Tibial nerve (tissue), 4 donors: Measurements from ENCODE around the gene RAPGEF6. TPM values are rescaled to one million over a fixed set of nuclear protein-coding genes. Genes with fewer than 3 reads are reported as not detected.
A peak's percentile ranks its signal among the peaks of the same experiment; 100 is the strongest.

ENCODE experiments used
- DNase-seq, 2 donors: peaks; one replicate each; pipeline ENCODE4 v3.0.0-alpha.2; 2019; ENCODE audit warnings: low spot score in 2 of 2
- H3K27ac ChIP-seq, 4 donors: fragments of 200-600 bp; sonication (generic) in 3 of 4; one replicate each; pipeline ENCODE4 v1.5.1; 2017 to 2019; ENCODE audit warnings: mild to moderate bottlenecking in 1 of 4
- H3K27me3 ChIP-seq, 2 donors: fragments of 200-600 bp; sonication (generic) in 1 of 2; one replicate each; pipeline versions ENCODE4 v1.5.1 to v1.6.0; 2017 to 2019
- H3K36me3 ChIP-seq, 3 donors: fragments of 200-600 bp; sonication (generic); one replicate each; pipeline ENCODE4 v1.5.1; 2018 to 2019
- H3K4me1 ChIP-seq, 4 donors: fragments of 200-600 bp; sonication (generic) in 3 of 4; one replicate each; pipeline ENCODE4 v1.5.1; 2017 to 2019
- H3K4me3 ChIP-seq, 4 donors: fragments of 200-600 bp; sonication (generic) in 3 of 4; one replicate each; pipeline ENCODE4 v1.5.1; 2017 to 2019; ENCODE audit warnings: mild to moderate bottlenecking in 1 of 4, moderate library complexity in 1 of 4
- H3K9me3 ChIP-seq, 4 donors: fragments of 200-600 bp; sonication (generic) in 3 of 4; one replicate each; pipeline ENCODE4 v1.5.1; 2017 to 2019
- EP300 ChIP-seq, 2 donors: sonication (generic); formaldehyde crosslinking; IDR thresholded peaks; one replicate each; pipeline ENCODE4 v1.6.1; 2017; ENCODE audit warnings: antibody characterized with exemption in 2 of 2, mild to moderate bottlenecking in 1 of 2
- POLR2A ChIP-seq, 2 donors: fragments of 450-650 bp; IDR thresholded peaks; one replicate each; pipeline ENCODE4 v1.6.1; 2017; ENCODE audit warnings: antibody characterized with exemption in 2 of 2, mild to moderate bottlenecking in 2 of 2, moderate library complexity in 2 of 2
- WGBS, 2 donors: methylation state at CpG; one replicate each; pipeline ENCODE4 v1.1.5; 2018; 5-methylcytosine and 5-hydroxymethylcytosine counted together
- small RNA-seq: library from RNA; depleted of rRNA; stranded (forward); fragments of <200 nt; gene quantifications from one replicate; pipeline ENCODE3, GENCODE V24; 2016
- total RNA-seq, 4 donors: library from RNA; depleted of rRNA; stranded (reverse); fragments of >200 nt; gene quantifications; one replicate each; pipeline ENCODE4 v1.1.0, GENCODE V29; 2016
- TF ChIP-seq, protein P1 (sequence below), 5 experiments: fragments of 200-600 bp in 3 of 5; fragments of 450-650 bp in 2 of 5; sonication (generic) in 3 of 5; IDR thresholded peaks; one replicate each; pipeline ENCODE4 v1.5.1; 2016 to 2019; ENCODE audit warnings: antibody characterized with exemption in 5 of 5, mild to moderate bottlenecking in 3 of 5, moderate library complexity in 2 of 5

RAPGEF6 gene
- total RNA-seq, 4 donors from 2014 or later, result 25.1 to 36.4 (median 26.6) TPM

DNA sequence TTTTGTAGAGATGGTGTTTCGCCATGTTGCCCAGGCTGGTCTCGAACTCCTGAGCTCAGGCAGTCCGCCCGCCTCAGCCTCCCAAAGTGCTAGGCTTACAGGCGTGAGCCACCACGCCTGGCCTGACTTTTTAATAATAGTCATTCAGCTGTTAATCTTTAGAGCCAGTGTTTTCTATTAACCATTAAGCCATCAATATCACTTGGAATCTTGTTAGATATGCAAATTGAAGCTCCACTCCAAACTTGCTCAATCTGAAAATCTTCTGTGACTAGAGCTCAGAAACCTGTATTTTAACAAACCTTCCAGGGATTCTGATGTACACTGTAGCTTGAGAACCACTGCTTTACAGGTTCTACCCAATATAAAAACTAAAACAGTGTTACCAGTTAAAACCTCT, 257.7 kb downstream of the RAPGEF6 start:
- 92 to 95% methylated on average over 6 of the region's 6 CpGs for WGBS, 2 donors
- Histone ChIP-seq H3K4me3 (no peak overlapping the region), H3K9me3 (no peaks in the 10 kb centered on the region), H3K36me3 (no peaks in the 10 kb centered on the region), H3K27me3 (no peaks in the 10 kb centered on the region), H3K4me1 (peaks cover 0 to 67% (median 27%) of the 10 kb centered on the region in 4 donors), H3K27ac (peak overlapping the region in 1 of 4 donors; percentile 58)
- no peak for DNase-seq
- no peak for TF ChIP-seq POLR2A (IDR thresholded peaks at IDR 0.05)
- TF ChIP-seq EP300 (IDR thresholded peaks at IDR 0.05), result no peak
- TF ChIP-seq, protein P1, sequence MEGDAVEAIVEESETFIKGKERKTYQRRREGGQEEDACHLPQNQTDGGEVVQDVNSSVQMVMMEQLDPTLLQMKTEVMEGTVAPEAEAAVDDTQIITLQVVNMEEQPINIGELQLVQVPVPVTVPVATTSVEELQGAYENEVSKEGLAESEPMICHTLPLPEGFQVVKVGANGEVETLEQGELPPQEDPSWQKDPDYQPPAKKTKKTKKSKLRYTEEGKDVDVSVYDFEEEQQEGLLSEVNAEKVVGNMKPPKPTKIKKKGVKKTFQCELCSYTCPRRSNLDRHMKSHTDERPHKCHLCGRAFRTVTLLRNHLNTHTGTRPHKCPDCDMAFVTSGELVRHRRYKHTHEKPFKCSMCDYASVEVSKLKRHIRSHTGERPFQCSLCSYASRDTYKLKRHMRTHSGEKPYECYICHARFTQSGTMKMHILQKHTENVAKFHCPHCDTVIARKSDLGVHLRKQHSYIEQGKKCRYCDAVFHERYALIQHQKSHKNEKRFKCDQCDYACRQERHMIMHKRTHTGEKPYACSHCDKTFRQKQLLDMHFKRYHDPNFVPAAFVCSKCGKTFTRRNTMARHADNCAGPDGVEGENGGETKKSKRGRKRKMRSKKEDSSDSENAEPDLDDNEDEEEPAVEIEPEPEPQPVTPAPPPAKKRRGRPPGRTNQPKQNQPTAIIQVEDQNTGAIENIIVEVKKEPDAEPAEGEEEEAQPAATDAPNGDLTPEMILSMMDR (IDR thresholded peaks at IDR 0.05), result no peak

DNA sequence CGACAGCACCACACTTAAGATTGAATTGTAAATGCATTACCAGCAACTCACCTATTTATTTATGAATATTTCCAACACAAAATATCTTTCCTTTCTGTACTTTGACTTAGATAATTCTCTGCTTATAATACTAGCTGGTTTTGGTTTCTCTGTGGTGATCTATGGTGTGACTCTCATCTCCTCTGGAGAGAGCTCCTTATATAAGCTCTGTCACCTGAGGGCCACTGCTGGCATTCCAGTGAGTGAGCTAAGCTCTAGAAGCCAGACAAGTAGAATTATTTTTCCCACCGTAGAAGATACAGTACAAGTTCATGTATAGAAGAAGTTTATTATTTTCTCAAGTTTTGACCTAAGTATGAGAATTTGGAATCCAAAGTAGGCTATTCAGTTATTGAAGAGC, 259.7 kb downstream of the RAPGEF6 start:
- Histone ChIP-seq H3K36me3 (no peaks in the 10 kb centered on the region), H3K4me1 (peaks cover 0 to 48% (median 17%) of the 10 kb centered on the region in 4 donors), H3K27me3 (no peaks in the 10 kb centered on the region), H3K9me3 (no peaks in the 10 kb centered on the region), H3K4me3 (no peak overlapping the region), H3K27ac (peak overlapping the region in 1 of 4 donors; percentile 54)
- TF ChIP-seq POLR2A (IDR thresholded peaks at IDR 0.05) (no peak), EP300 (IDR thresholded peaks at IDR 0.05) (no peak)
- TF ChIP-seq, protein P1 (IDR thresholded peaks at IDR 0.05), result no peak
- 72 to 79% methylated on average over 2 of the region's 2 CpGs for WGBS, 2 donors
- DNase-seq, result no peak

Small RNA genes lying within 50 kb of the gene (small RNA-seq; reads per million reads assigned to genes)
- gene RF02271, result not detected

Other genes starting within 250 kb of the RAPGEF6 start
- 10 to 100 TPM; 36.0 to 42.7 (median 38.5) TPM for gene FNIP1, start 161.8 kb upstream of the RAPGEF6 start, total RNA-seq